NB4 (cell line): ENCODE results near the gene SYT14.

ENCODE experiments used
- DNase-seq: peaks from one replicate; pipeline ENCODE4 v3.0.0; 2010; ENCODE audit warnings: low read depth
- H3K4me3 ChIP-seq: one replicate; pipeline ENCODE4 v1.5.1; 2011; ENCODE audit warnings: mild to moderate bottlenecking, low read depth, low read length, moderate library complexity
- CTCF ChIP-seq: IDR thresholded peaks from one replicate; pipeline ENCODE4 v1.5.1; 2012; ENCODE audit warnings: low read depth, low read length
- MYC ChIP-seq: IDR thresholded peaks from 2 replicates; pipeline ENCODE4 v1.6.1; 2011; ENCODE audit warnings: low read depth, low read length
- POLR2A ChIP-seq: IDR thresholded peaks from 2 replicates; pipeline ENCODE4 v1.6.1; 2011; ENCODE audit warnings: mild to moderate bottlenecking; ENCODE audit not compliant: insufficient read length; ENCODE audit errors: extremely low read depth
- TF ChIP-seq, protein P1 (sequence below): IDR thresholded peaks from 2 replicates; pipeline ENCODE4 v1.6.1; 2011; ENCODE audit warnings: low read depth, low read length

SYT14 gene

DNA sequence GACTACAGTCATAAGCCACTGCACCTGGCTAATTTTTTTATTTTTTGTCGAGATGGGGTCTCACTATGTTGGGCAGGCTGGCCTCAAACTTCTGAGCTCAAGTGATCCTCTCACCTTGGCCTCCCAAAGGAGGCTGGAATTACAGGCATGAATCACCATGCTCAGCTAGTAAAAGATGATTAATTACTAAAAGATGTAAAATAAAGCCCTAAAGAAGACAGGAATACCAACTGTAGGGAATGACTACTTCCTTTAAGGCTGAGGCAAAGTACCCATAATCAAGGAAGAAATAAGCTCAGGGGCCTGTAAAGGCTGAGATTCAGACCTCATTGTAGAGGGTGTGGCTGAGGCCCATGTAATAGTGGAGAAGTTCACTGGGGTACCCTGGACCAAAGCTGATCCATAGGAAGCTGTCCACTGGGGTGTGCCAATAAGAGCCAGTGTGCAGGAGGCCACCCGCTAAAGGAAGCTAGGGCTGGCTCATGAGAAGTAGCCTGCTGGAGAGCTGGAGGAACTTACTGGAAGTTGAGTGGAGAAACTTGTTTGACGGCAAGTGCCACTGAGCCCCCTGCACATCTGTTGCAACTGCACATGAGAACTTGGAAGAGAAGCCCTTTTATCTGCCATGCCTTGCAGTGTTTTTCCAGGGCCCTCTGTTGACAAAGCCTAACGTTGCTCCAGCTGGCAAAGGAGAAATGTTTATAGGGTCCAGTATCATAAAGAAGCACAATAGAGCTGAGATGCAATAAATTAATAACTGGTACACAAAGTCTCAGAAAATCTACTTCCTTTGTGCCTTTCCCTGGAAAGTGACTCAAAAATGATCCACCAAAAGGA lies 276.8 kb downstream of the SYT14 start:
- DNase-seq = no peak
- H3K4me3 ChIP-seq = no peak overlapping the region
- TF ChIP-seq, protein P1, sequence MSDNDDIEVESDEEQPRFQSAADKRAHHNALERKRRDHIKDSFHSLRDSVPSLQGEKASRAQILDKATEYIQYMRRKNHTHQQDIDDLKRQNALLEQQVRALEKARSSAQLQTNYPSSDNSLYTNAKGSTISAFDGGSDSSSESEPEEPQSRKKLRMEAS = no peak
- TF ChIP-seq MYC = no peak
- TF ChIP-seq POLR2A = no peak
- TF ChIP-seq CTCF = no peak

GRCh38 chr1:210217482-210217881 lies 279.5 kb downstream of the SYT14 start:
- TF ChIP-seq CTCF (no peak), MYC (no peak), POLR2A (no peak)
- TF ChIP-seq, protein P1 = no peak
- no peak for DNase-seq

GRCh38 chr1:210218047-210218446 lies 280.0 kb downstream of the SYT14 start:
- no peak for DNase-seq
- no peak overlapping the region for H3K4me3 ChIP-seq
- TF ChIP-seq POLR2A (no peak), CTCF (no peak), MYC (no peak)
- TF ChIP-seq, protein P1 = no peak

More at GRCh38 chr1:210217482-210217881, 279.5 kb downstream of the SYT14 start:
- no peak overlapping the region for H3K4me3 ChIP-seq
